ENCODE data around the gene NINJ1.

DNA sequence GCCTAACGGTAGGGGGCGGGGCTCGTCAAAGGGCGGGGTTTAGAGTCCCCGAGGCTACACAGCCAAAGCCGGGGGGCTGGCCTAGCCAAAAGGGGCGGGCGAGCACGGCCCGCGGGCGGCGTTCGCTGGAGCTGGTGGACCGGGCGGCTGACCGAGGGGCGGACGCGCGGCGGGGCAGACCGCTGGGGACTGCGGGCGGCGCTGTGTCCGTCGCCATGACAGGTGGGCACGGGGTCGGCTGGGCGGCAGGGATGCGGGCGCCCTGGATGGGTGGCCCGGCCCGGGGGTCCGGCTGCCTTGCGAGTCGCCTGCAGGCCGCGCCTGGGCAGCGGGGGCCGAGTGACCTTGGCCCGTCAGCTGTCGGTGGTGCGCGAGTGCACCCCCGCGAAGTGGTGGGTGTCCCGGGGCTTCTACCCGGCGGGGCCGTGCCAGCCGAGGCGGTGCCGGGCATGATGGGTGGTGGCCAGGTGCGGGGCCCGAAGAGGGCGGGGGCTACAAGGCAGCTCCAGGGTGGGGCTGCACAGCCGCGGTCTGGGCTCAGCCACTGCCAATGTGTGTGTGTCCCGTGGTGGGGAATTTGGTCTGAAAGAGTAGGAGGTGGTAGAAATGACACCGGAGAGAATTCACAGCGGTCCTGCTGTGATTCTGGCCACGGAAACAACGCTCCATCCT, 37.8 kb downstream of the NINJ1 start, which contains the start of gene CARD19:
- TF ChIP-seq SIN3A (IDR thresholded peaks at IDR 0.05; ENCODE audit: borderline replicate concordance, insufficient read depth, low read length) (no peak), REST (IDR thresholded peaks at IDR 0.05; ENCODE audit: insufficient read depth in 1 of 2, low read depth in 2 of 2, low read length in 2 of 2) (no peak), POLR2AphosphoS5 (IDR thresholded peaks at IDR 0.05; ENCODE audit: low read depth, low read length) (0 out of 2 replicates have a peak, but pooled peaks have one; percentile 22)
